ENCODE results near the gene ETNPPL. TPM values are rescaled to one million over a fixed set of nuclear protein-coding genes. Genes with fewer than 3 reads are reported as not detected.

ETNPPL gene
- not detected for polyA plus RNA-seq (2012; ENCODE audit: insufficient read length, low read depth)

- TF ChIP-seq FOXP2 (optimal IDR thresholded peaks at IDR 0.05; ENCODE audit: borderline replicate concordance, extremely low read depth, extremely low read length, insufficient read depth) (no peak), SIN3A (IDR thresholded peaks at IDR 0.05; ENCODE audit: borderline replicate concordance, insufficient read depth, low read length) (no peak), TAF1 (IDR thresholded peaks at IDR 0.05; ENCODE audit: borderline replicate concordance, insufficient read depth, low read length) (no peak), POLR2AphosphoS5 (IDR thresholded peaks at IDR 0.05; ENCODE audit: low read depth, low read length) (no peak), REST (IDR thresholded peaks at IDR 0.05; ENCODE audit: insufficient read depth in 1 of 2, low read depth in 2 of 2, low read length in 2 of 2) (no peak)
Measured at GRCh38 chr4:108762559-108763225, at the start of gene ETNPPL. Gene ETNPPL (minus strand): TSS chr4:108763053. CDS start chr4:108762898, 155 bp downstream.

GRCh38 chr4:108811486-108811885 lies 48.6 kb upstream of the ETNPPL start:
- TF ChIP-seq SIN3A (IDR thresholded peaks at IDR 0.05; ENCODE audit: borderline replicate concordance, insufficient read depth, low read length) (no peak), POLR2AphosphoS5 (IDR thresholded peaks at IDR 0.05; ENCODE audit: low read depth, low read length) (no peak), TAF1 (IDR thresholded peaks at IDR 0.05; ENCODE audit: borderline replicate concordance, insufficient read depth, low read length) (no peak), FOXP2 (optimal IDR thresholded peaks at IDR 0.05; ENCODE audit: borderline replicate concordance, extremely low read depth, extremely low read length, insufficient read depth) (no peak), REST (IDR thresholded peaks at IDR 0.05; ENCODE audit: insufficient read depth in 1 of 2, low read depth in 2 of 2, low read length in 2 of 2) (no peak)

GRCh38 chr4:108810087-108810486 lies 47.2 kb upstream of the ETNPPL start:
- TF ChIP-seq FOXP2 (optimal IDR thresholded peaks at IDR 0.05; ENCODE audit: borderline replicate concordance, extremely low read depth, extremely low read length, insufficient read depth), result no peak
- no peak for TF ChIP-seq POLR2AphosphoS5 (IDR thresholded peaks at IDR 0.05; ENCODE audit: low read depth, low read length)
- no peak for TF ChIP-seq TAF1 (IDR thresholded peaks at IDR 0.05; ENCODE audit: borderline replicate concordance, insufficient read depth, low read length)
- TF ChIP-seq SIN3A (IDR thresholded peaks at IDR 0.05; ENCODE audit: borderline replicate concordance, insufficient read depth, low read length), result no peak
- TF ChIP-seq REST (IDR thresholded peaks at IDR 0.05; ENCODE audit: insufficient read depth in 1 of 2, low read depth in 2 of 2, low read length in 2 of 2), result no peak

GRCh38 chr4:108804648-108805273 lies 41.9 kb upstream of the ETNPPL start:
- TF ChIP-seq TAF1 (IDR thresholded peaks at IDR 0.05; ENCODE audit: borderline replicate concordance, insufficient read depth, low read length), result no peak
- no peak for TF ChIP-seq REST (IDR thresholded peaks at IDR 0.05; ENCODE audit: insufficient read depth in 1 of 2, low read depth in 2 of 2, low read length in 2 of 2)
- TF ChIP-seq SIN3A (IDR thresholded peaks at IDR 0.05; ENCODE audit: borderline replicate concordance, insufficient read depth, low read length), result no peak
- TF ChIP-seq FOXP2 (optimal IDR thresholded peaks at IDR 0.05; ENCODE audit: borderline replicate concordance, extremely low read depth, extremely low read length, insufficient read depth), result no peak
- no peak for TF ChIP-seq POLR2AphosphoS5 (IDR thresholded peaks at IDR 0.05; ENCODE audit: low read depth, low read length)

All from PFSK-1 (cell line).